Adipocyte (in vitro differentiated cells): Measurements from ENCODE around the gene FCN2.
"Not testable (repeated sequence)": the region's sequence is repeated elsewhere in the genome, so short reads cannot be mapped to it uniquely, and the experiment has no call there.

Source experiments
- DNase-seq: peaks from one replicate; pipeline ENCODE4 v3.0.0-alpha.2; 2015; ENCODE audit warnings: low read depth
- H3K27me3 ChIP-seq: replicated peaks from 2 replicates; pipeline ENCODE4 v1.7.0; 2013; ENCODE audit warnings: mild to moderate bottlenecking, low read length, moderate library complexity; ENCODE audit not compliant: control insufficient read depth, insufficient read depth
- H3K36me3 ChIP-seq: 2 replicates; pipeline ENCODE4 v1.7.0; 2013; ENCODE audit warnings: low read length, mild to moderate bottlenecking, moderate library complexity; ENCODE audit not compliant: control insufficient read depth, insufficient read depth, severe bottlenecking
- H3K4me1 ChIP-seq: 2 replicates; pipeline ENCODE4 v1.7.0; 2013; ENCODE audit warnings: mild to moderate bottlenecking, low read length, moderate library complexity; ENCODE audit not compliant: control insufficient read depth, insufficient read depth
- H3K4me3 ChIP-seq: 2 replicates; pipeline ENCODE4 v1.7.0; 2013; ENCODE audit warnings: mild to moderate bottlenecking, low read length, moderate library complexity
- H3K9ac ChIP-seq: 2 replicates; pipeline ENCODE4 v1.7.0; 2013; ENCODE audit warnings: mild to moderate bottlenecking, low read length, moderate library complexity
- H3K9me3 ChIP-seq: 2 replicates; pipeline ENCODE4 v1.7.0; 2013; ENCODE audit warnings: mild to moderate bottlenecking, low read length, moderate library complexity; ENCODE audit not compliant: control insufficient read depth

FCN2 gene

GRCh38 chr9:134848504-134848903, 32.1 kb upstream of the FCN2 start:
- no peak overlapping the region for H3K4me3 ChIP-seq
- H3K27me3 ChIP-seq: no peaks in the 10 kb centered on the region
- H3K4me1 ChIP-seq: no peaks in the 10 kb centered on the region
- no peak overlapping the region for H3K9ac ChIP-seq
- DNase-seq: no peak
- H3K36me3 ChIP-seq: peaks cover 20% of the 10 kb centered on the region
- H3K9me3 ChIP-seq: peaks cover 16% of the 10 kb centered on the region

- H3K4me3 ChIP-seq: no peak overlapping the region
- no peaks in the 10 kb centered on the region for H3K36me3 ChIP-seq
These were observed 30.0 kb upstream of the FCN2 start for GRCh38 chr9:134850611-134851010.

GRCh38 chr9:134851020-134851419, 29.6 kb upstream of the FCN2 start:
- H3K4me1 ChIP-seq: no peaks in the 10 kb centered on the region
- no peaks in the 10 kb centered on the region for H3K27me3 ChIP-seq
- H3K9me3 ChIP-seq: peaks cover 16% of the 10 kb centered on the region
- no peak for DNase-seq
- H3K36me3 ChIP-seq: no peaks in the 10 kb centered on the region
- H3K4me3 ChIP-seq: no peak overlapping the region
- H3K9ac ChIP-seq: no peak overlapping the region

More at GRCh38 chr9:134850611-134851010, 30.0 kb upstream of the FCN2 start:
- Histone ChIP-seq H3K4me1 (no peaks in the 10 kb centered on the region), H3K9me3 (peaks cover 16% of the 10 kb centered on the region), H3K9ac (no peak overlapping the region), H3K27me3 (no peaks in the 10 kb centered on the region)
- no peak for DNase-seq

- no peak overlapping the region for H3K9ac ChIP-seq
These were observed 27.5 kb upstream of the FCN2 start for GRCh38 chr9:134852906-134853654.

GRCh38 chr9:134853893-134854292, 26.7 kb upstream of the FCN2 start:
- Histone ChIP-seq H3K9me3 (peaks cover 19% of the 10 kb centered on the region), H3K27me3 (no peaks in the 10 kb centered on the region), H3K36me3 (no peaks in the 10 kb centered on the region), H3K9ac (no peak overlapping the region), H3K4me3 (no peak overlapping the region), H3K4me1 (peaks cover 7% of the 10 kb centered on the region)
- DNase-seq: no peak

More at GRCh38 chr9:134852906-134853654, 27.5 kb upstream of the FCN2 start:
- H3K36me3 ChIP-seq: no peaks in the 10 kb centered on the region
- no peak for DNase-seq
- H3K4me1 ChIP-seq: peaks cover 2% of the 10 kb centered on the region
- no peak overlapping the region for H3K4me3 ChIP-seq
- peaks cover 19% of the 10 kb centered on the region for H3K9me3 ChIP-seq
- no peaks in the 10 kb centered on the region for H3K27me3 ChIP-seq

GRCh38 chr9:134854541-134854981, 26.0 kb upstream of the FCN2 start:
- peaks cover 7% of the 10 kb centered on the region for H3K4me1 ChIP-seq
- DNase-seq: no peak
- peaks cover 19% of the 10 kb centered on the region for H3K9me3 ChIP-seq
- H3K9ac ChIP-seq: no peak overlapping the region
- H3K27me3 ChIP-seq: no peaks in the 10 kb centered on the region
- no peaks in the 10 kb centered on the region for H3K36me3 ChIP-seq
- no peak overlapping the region for H3K4me3 ChIP-seq

- peaks cover 22% of the 10 kb centered on the region for H3K9me3 ChIP-seq
- H3K27me3 ChIP-seq: peaks cover 3% of the 10 kb centered on the region
- peaks cover 7% of the 10 kb centered on the region for H3K4me1 ChIP-seq
- no peaks in the 10 kb centered on the region for H3K36me3 ChIP-seq
- no peak for DNase-seq
- no peak overlapping the region for H3K9ac ChIP-seq
- H3K4me3 ChIP-seq: no peak overlapping the region
These were observed 25.2 kb upstream of the FCN2 start for GRCh38 chr9:134855231-134855899.

- DNase-seq: no peak
These were observed 24.7 kb upstream of the FCN2 start for GRCh38 chr9:134855900-134856377.

GRCh38 chr9:134857451-134857850, 23.2 kb upstream of the FCN2 start:
- H3K9ac ChIP-seq, H3K36me3 ChIP-seq, H3K4me3 ChIP-seq, H3K27me3 ChIP-seq, H3K4me1 ChIP-seq, DNase-seq: not testable (repeated sequence)
- peaks cover 26% of the 10 kb centered on the region for H3K9me3 ChIP-seq

More at GRCh38 chr9:134855900-134856377, 24.7 kb upstream of the FCN2 start:
- Histone ChIP-seq H3K36me3 (no peaks in the 10 kb centered on the region), H3K4me3 (no peak overlapping the region), H3K4me1 (peaks cover 7% of the 10 kb centered on the region), H3K9ac (no peak overlapping the region), H3K27me3 (peaks cover 3% of the 10 kb centered on the region), H3K9me3 (peaks cover 17% of the 10 kb centered on the region)

- H3K36me3 ChIP-seq: no peaks in the 10 kb centered on the region
- no peak overlapping the region for H3K9ac ChIP-seq
- H3K4me1 ChIP-seq: peaks cover 7% of the 10 kb centered on the region
- H3K9me3 ChIP-seq: peaks cover 26% of the 10 kb centered on the region
- DNase-seq: no peak
- peaks cover 3% of the 10 kb centered on the region for H3K27me3 ChIP-seq
- H3K4me3 ChIP-seq: no peak overlapping the region
These were observed 22.4 kb upstream of the FCN2 start for GRCh38 chr9:134858051-134858841.

GRCh38 chr9:134860510-134860909, 20.1 kb upstream of the FCN2 start:
- H3K4me1 ChIP-seq: peaks cover 17% of the 10 kb centered on the region
- H3K36me3 ChIP-seq: no peaks in the 10 kb centered on the region
- no peak overlapping the region for H3K9ac ChIP-seq
- DNase-seq: no peak
- no peak overlapping the region for H3K4me3 ChIP-seq
- peaks cover 26% of the 10 kb centered on the region for H3K9me3 ChIP-seq
- peaks cover 11% of the 10 kb centered on the region for H3K27me3 ChIP-seq
